ENCODE results near the gene CARD14. TPM values are rescaled to one million over a fixed set of nuclear protein-coding genes. Genes with fewer than 3 reads are reported as not detected.

The CARD14 gene
- polyA plus RNA-seq, 1 donor (not counting 4 experiments of a cell fraction or from before 2014, with no cell fraction given), result 0.49 TPM

- Histone ChIP-seq H3K27ac (ENCODE audit: control insufficient read depth, insufficient read depth, low read length) (no peak overlapping the region), H3K4me2 (ENCODE audit: control insufficient read depth, extremely low read depth, insufficient read depth, low read depth, low read length) (no peak overlapping the region), H3K36me3 (ENCODE audit: control insufficient read depth in 2 of 2, extremely low read depth in 1 of 2, insufficient read depth in 2 of 2, low read length in 2 of 2) (no peaks in the 10 kb centered on the region), H3K9me1 (ENCODE audit: control insufficient read depth, extremely low read depth, insufficient read depth, low read length) (no peaks in the 10 kb centered on the region), H3K4me3 (ENCODE audit: control insufficient read depth in 2 of 3, extremely low read depth in 1 of 3, insufficient read depth in 2 of 3, low read depth in 1 of 3, low read length in 3 of 3) (no peak overlapping the region), H4K20me1 (ENCODE audit: control insufficient read depth, extremely low read depth, insufficient read depth, low read length) (no peaks in the 10 kb centered on the region), H3K9ac (ENCODE audit: control insufficient read depth, extremely low read depth, insufficient read depth, low read length) (no peak overlapping the region), H3K79me2 (ENCODE audit: control insufficient read depth, insufficient read depth, low read length) (no peaks in the 10 kb centered on the region), H2AFZ (ENCODE audit: control insufficient read depth, low read length) (no peak overlapping the region), H3K27me3 (ENCODE audit: control insufficient read depth, extremely low read depth, insufficient read depth, low read length) (no peaks in the 10 kb centered on the region), H3K9me3 (ENCODE audit: control insufficient read depth, low read depth, low read length) (no peaks in the 10 kb centered on the region), H3K4me1 (ENCODE audit: control insufficient read depth, extremely low read depth, insufficient read depth, low read length) (peaks cover 5% of the 10 kb centered on the region)
- dilution Hi-C loops (cut with MboI; ENCODE audit: extremely low pct_ligation_motif_present, low sequenced_read_pairs), result no loop called here
- FAIRE-seq (no peak), DNase-seq (ENCODE audit: low read depth, low spot score) (no peak)
- TF ChIP-seq CTCF (optimal IDR thresholded peaks at IDR 0.05 in 1 of 3, IDR thresholded peaks at IDR 0.05 in 1 of 3, conservative IDR thresholded peaks at IDR 0.05 in 1 of 3; ENCODE audit: extremely low read depth in 1 of 3, insufficient read depth in 2 of 3, low read length in 3 of 3) (no peak), EZH2 (IDR thresholded peaks at IDR 0.05; ENCODE audit: low read length) (no peak)
Observed at GRCh38 chr17:80176757-80177156, 6.9 kb downstream of the CARD14 start.

GRCh38 chr17:80177986-80178595, 8.3 kb downstream of the CARD14 start:
- H3K9me1 ChIP-seq (ENCODE audit: control insufficient read depth, extremely low read depth, insufficient read depth, low read length), result no peaks in the 10 kb centered on the region
- no peaks in the 10 kb centered on the region for H3K36me3 ChIP-seq (ENCODE audit: control insufficient read depth in 2 of 2, extremely low read depth in 1 of 2, insufficient read depth in 2 of 2, low read length in 2 of 2)
- dilution Hi-C loops (cut with MboI; ENCODE audit: extremely low pct_ligation_motif_present, low sequenced_read_pairs), result no loop called here
- TF ChIP-seq EZH2 (IDR thresholded peaks at IDR 0.05; ENCODE audit: low read length), result no peak
- TF ChIP-seq CTCF (optimal IDR thresholded peaks at IDR 0.05 in 1 of 3, IDR thresholded peaks at IDR 0.05 in 1 of 3, conservative IDR thresholded peaks at IDR 0.05 in 1 of 3; ENCODE audit: extremely low read depth in 1 of 3, insufficient read depth in 2 of 3, low read length in 3 of 3), result no peak
- H3K9me3 ChIP-seq (ENCODE audit: control insufficient read depth, low read depth, low read length), result no peaks in the 10 kb centered on the region
- FAIRE-seq (no peak), DNase-seq (ENCODE audit: low read depth, low spot score) (no peak)
- no peaks in the 10 kb centered on the region for H3K79me2 ChIP-seq (ENCODE audit: control insufficient read depth, insufficient read depth, low read length)
- no peaks in the 10 kb centered on the region for H4K20me1 ChIP-seq (ENCODE audit: control insufficient read depth, extremely low read depth, insufficient read depth, low read length)
- no peak overlapping the region for H3K4me2 ChIP-seq (ENCODE audit: control insufficient read depth, extremely low read depth, insufficient read depth, low read depth, low read length)
- H3K27ac ChIP-seq (ENCODE audit: control insufficient read depth, insufficient read depth, low read length), result no peak overlapping the region
- H3K27me3 ChIP-seq (ENCODE audit: control insufficient read depth, extremely low read depth, insufficient read depth, low read length), result peaks cover 8% of the 10 kb centered on the region
- no peak overlapping the region for H3K4me3 ChIP-seq (ENCODE audit: control insufficient read depth in 2 of 3, extremely low read depth in 1 of 3, insufficient read depth in 2 of 3, low read depth in 1 of 3, low read length in 3 of 3)
- H3K4me1 ChIP-seq (ENCODE audit: control insufficient read depth, extremely low read depth, insufficient read depth, low read length), result peaks cover 5% of the 10 kb centered on the region
- no peak overlapping the region for H2AFZ ChIP-seq (ENCODE audit: control insufficient read depth, low read length)
- no peak overlapping the region for H3K9ac ChIP-seq (ENCODE audit: control insufficient read depth, extremely low read depth, insufficient read depth, low read length)

All from keratinocyte (primary cell).